Ovary (tissue), 3 donors: Measurements from ENCODE around the gene FEM1C.

ENCODE experiments used
- POLR2A ChIP-seq: fragments of 450-650 bp; IDR thresholded peaks from one replicate; pipeline ENCODE4 v1.6.1; 2017; ENCODE audit warnings: antibody characterized with exemption, mild to moderate bottlenecking, moderate library complexity
- TF ChIP-seq, protein P1 (sequence below), 3 donors: fragments of 450-650 bp in 2 of 3; fragments of 200-600 bp in 1 of 3; IDR thresholded peaks; one replicate each; pipeline versions ENCODE4 v1.5.1 to v1.8.0; 2016 to 2022; ENCODE audit warnings: antibody characterized with exemption in 3 of 3, mild to moderate bottlenecking in 1 of 3
- donor health status: DM: no; HTN: no; CAD: no.

DNA sequence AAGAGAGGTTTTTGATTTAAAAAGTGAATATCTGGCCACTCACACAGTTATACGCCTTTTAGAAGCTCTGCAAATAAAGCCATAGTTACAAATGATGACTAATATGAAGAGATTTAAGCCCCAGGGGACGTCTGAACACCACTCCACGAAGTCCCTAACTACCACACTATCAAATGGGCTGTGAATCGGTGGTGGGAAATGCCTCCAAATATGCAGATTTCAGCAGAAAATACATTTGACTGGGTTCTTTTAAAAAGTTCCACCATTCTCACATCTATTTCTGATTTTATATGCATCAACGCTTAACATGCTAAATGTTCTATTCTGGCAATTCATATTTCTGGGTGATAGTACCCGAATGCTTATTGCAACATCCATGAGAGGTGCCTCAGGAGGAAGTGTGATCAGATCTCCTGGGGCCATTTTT is 35.2 kb upstream of the FEM1C start:
- TF ChIP-seq, protein P1, sequence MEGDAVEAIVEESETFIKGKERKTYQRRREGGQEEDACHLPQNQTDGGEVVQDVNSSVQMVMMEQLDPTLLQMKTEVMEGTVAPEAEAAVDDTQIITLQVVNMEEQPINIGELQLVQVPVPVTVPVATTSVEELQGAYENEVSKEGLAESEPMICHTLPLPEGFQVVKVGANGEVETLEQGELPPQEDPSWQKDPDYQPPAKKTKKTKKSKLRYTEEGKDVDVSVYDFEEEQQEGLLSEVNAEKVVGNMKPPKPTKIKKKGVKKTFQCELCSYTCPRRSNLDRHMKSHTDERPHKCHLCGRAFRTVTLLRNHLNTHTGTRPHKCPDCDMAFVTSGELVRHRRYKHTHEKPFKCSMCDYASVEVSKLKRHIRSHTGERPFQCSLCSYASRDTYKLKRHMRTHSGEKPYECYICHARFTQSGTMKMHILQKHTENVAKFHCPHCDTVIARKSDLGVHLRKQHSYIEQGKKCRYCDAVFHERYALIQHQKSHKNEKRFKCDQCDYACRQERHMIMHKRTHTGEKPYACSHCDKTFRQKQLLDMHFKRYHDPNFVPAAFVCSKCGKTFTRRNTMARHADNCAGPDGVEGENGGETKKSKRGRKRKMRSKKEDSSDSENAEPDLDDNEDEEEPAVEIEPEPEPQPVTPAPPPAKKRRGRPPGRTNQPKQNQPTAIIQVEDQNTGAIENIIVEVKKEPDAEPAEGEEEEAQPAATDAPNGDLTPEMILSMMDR (IDR thresholded peaks at IDR 0.05): no peak
- no peak for TF ChIP-seq POLR2A
